ENCODE results near the gene HEY2.

GRCh38 chr6:125739364-125739763, 10.1 kb upstream of the HEY2 start:
- TF ChIP-seq POLR2AphosphoS5 (IDR thresholded peaks at IDR 0.05; ENCODE audit: low read depth, low read length): no peak
- TF ChIP-seq POLR2A (IDR thresholded peaks at IDR 0.05; ENCODE audit: low read depth, low read length): no peak
